HL-60 (cell line): ENCODE results near the gene RTN4.

Experiments used
- DNase-seq, 2 experiments: peaks; one replicate each; pipeline ENCODE4 v3.0.0-alpha.2; 2010 to 2020; ENCODE audit warnings: low read depth in 1 of 2, low spot score in 1 of 2
- H3K27ac ChIP-seq: fragments of 250-450 bp; sonication (Bioruptor Pico); replicated peaks from 2 replicates; pipeline ENCODE4 v1.5.1; 2020; ENCODE audit warnings: mild to moderate bottlenecking, moderate library complexity
- H3K27me3 ChIP-seq: fragments of 250-450 bp; sonication (Bioruptor Pico); 2 replicates; pipeline ENCODE4 v1.5.1; 2021; ENCODE audit warnings: mild to moderate bottlenecking, moderate library complexity; ENCODE audit not compliant: insufficient read depth, poor library complexity, severe bottlenecking
- H3K4me3 ChIP-seq: replicated peaks from 2 replicates; pipeline ENCODE4 v1.5.1; 2011; ENCODE audit warnings: mild to moderate bottlenecking, control low read depth, low read length; ENCODE audit not compliant: insufficient read depth
- GABPA ChIP-seq: IDR thresholded peaks from 2 replicates; pipeline ENCODE4 v1.6.1; 2012; ENCODE audit warnings: low read depth
- POLR2AphosphoS5 ChIP-seq: IDR thresholded peaks from 2 replicates; pipeline ENCODE4 v1.6.1; 2012; ENCODE audit warnings: low read depth
- SPI1 ChIP-seq: IDR thresholded peaks from 2 replicates; pipeline ENCODE4 v1.6.1; 2012; ENCODE audit warnings: low read depth, mild to moderate bottlenecking, borderline replicate concordance
- TF ChIP-seq, protein P1 (sequence below): IDR thresholded peaks from one replicate; pipeline ENCODE4 v1.5.1; 2011; ENCODE audit warnings: low read length, control low read depth, inconsistent platforms; ENCODE audit not compliant: insufficient read depth
- TF ChIP-seq, protein P2 (sequence below): IDR thresholded peaks from 2 replicates; pipeline ENCODE4 v1.6.1; 2012; ENCODE audit warnings: low read depth; ENCODE audit not compliant: insufficient replicate concordance

The RTN4 gene

DNA sequence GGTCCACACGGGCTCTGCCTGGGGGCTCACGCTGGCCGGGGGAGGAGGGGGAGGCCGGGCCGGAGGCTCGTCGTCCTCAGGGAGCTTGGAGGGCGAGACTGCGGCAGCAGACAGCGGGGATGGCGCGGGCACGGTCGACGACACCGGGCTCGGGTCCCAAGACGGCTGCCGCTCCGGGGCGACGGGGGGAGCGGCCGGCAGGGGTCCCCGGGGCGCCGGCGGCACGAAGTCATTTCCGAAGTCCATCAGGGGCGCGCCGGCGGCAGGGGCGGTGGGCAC lies 491 bp downstream of the RTN4 start:
- H3K4me3 ChIP-seq = peak overlapping the region; percentile 69
- H3K27me3 ChIP-seq = no peaks in the 10 kb centered on the region
- DNase-seq = no peak
- peak overlapping the region; percentile 92 for H3K27ac ChIP-seq
- TF ChIP-seq, protein P1, sequence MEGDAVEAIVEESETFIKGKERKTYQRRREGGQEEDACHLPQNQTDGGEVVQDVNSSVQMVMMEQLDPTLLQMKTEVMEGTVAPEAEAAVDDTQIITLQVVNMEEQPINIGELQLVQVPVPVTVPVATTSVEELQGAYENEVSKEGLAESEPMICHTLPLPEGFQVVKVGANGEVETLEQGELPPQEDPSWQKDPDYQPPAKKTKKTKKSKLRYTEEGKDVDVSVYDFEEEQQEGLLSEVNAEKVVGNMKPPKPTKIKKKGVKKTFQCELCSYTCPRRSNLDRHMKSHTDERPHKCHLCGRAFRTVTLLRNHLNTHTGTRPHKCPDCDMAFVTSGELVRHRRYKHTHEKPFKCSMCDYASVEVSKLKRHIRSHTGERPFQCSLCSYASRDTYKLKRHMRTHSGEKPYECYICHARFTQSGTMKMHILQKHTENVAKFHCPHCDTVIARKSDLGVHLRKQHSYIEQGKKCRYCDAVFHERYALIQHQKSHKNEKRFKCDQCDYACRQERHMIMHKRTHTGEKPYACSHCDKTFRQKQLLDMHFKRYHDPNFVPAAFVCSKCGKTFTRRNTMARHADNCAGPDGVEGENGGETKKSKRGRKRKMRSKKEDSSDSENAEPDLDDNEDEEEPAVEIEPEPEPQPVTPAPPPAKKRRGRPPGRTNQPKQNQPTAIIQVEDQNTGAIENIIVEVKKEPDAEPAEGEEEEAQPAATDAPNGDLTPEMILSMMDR = no peak
- TF ChIP-seq POLR2AphosphoS5 (no peak), GABPA (no peak), SPI1 (no peak)
- TF ChIP-seq, protein P2, sequence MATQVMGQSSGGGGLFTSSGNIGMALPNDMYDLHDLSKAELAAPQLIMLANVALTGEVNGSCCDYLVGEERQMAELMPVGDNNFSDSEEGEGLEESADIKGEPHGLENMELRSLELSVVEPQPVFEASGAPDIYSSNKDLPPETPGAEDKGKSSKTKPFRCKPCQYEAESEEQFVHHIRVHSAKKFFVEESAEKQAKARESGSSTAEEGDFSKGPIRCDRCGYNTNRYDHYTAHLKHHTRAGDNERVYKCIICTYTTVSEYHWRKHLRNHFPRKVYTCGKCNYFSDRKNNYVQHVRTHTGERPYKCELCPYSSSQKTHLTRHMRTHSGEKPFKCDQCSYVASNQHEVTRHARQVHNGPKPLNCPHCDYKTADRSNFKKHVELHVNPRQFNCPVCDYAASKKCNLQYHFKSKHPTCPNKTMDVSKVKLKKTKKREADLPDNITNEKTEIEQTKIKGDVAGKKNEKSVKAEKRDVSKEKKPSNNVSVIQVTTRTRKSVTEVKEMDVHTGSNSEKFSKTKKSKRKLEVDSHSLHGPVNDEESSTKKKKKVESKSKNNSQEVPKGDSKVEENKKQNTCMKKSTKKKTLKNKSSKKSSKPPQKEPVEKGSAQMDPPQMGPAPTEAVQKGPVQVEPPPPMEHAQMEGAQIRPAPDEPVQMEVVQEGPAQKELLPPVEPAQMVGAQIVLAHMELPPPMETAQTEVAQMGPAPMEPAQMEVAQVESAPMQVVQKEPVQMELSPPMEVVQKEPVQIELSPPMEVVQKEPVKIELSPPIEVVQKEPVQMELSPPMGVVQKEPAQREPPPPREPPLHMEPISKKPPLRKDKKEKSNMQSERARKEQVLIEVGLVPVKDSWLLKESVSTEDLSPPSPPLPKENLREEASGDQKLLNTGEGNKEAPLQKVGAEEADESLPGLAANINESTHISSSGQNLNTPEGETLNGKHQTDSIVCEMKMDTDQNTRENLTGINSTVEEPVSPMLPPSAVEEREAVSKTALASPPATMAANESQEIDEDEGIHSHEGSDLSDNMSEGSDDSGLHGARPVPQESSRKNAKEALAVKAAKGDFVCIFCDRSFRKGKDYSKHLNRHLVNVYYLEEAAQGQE = no peak

DNA sequence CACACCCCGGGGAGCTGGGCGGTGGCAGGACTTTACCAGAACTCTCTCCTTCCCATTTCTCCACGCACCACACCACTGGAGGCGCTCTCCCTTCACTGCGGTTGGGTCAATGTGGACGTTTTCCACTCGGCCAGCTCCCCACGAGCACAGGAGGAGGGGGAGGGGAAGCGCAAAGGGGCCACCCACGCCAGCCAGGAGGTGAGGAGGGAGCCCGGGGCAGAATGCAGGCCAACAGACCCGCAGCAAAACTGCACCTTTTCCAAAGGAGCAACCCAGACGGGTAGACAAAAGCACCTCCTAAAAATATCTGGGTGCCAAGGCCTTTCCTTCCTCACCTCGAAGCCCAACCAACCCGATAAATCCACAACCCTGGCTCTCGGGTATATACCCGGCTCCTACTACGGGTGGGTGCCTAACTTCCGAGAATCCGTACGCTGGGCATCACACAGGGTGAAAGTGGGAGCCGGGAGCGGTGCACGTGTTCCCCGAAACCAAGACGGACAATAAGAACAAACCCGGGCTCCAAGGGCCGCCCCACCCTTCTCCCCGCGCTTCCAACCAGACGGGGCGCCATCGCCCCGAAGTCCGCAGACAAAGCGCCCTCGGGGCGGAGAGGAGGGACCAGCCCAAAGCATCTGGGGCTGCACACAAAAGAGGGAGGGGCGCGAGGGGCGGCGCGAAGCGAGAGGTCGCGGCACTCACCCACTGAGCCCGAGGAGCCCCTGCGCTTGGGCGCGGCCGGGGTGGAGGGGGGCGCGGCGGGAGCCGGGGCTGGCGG lies 1.0 kb downstream of the RTN4 start:
- TF ChIP-seq, protein P2 = no peak
- TF ChIP-seq SPI1 (peak; percentile 9; the same call in 1 of the 2 replicates), GABPA (no peak), POLR2AphosphoS5 (peak; percentile 74)
- TF ChIP-seq, protein P1 = peak; percentile 60
- DNase-seq = peak; percentile 67 to 92
- H3K27ac ChIP-seq = peak overlapping the region; percentile 92
- no peaks in the 10 kb centered on the region for H3K27me3 ChIP-seq
- peak overlapping the region; percentile 69 for H3K4me3 ChIP-seq

DNA sequence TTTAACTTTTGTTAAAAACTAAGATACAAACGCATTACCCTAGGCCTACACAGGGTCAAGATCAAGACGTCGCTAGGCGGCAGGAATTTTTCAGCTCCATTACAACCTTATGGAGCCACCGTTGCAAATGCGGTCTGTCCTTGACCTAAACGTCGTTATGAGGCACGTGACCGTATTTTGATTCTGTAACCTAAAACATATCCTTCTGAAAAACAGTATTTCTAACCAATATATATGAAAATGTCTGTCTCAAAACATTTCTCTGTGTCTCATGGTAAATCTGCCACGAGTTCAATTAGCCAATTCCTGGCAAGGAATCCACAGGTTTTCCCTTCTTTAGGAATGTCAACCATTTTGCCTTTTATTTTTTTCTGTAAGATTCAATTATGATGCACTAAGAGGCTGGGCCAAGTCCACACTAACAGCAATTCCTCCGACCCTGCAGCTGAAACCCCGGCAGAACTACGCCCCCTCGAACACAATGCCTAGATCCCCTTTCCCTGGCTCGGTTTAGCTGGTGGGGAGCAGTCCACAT lies 1.7 kb downstream of the RTN4 start:
- Histone ChIP-seq H3K27me3 (no peaks in the 10 kb centered on the region), H3K4me3 (peak overlapping the region; percentile 69), H3K27ac (peak overlapping the region; percentile 92)
- TF ChIP-seq POLR2AphosphoS5 (no peak), GABPA (no peak), SPI1 (no peak)
- TF ChIP-seq, protein P2 = no peak
- TF ChIP-seq, protein P1 = no peak
- peak; percentile 63 to 75 for DNase-seq
